IPS DF 4.7 (cell line): ENCODE data around the gene PYGB.

Experiments used
- DNase-seq: peaks from one replicate; pipeline ENCODE4 v3.0.0-alpha.2; 2013; ENCODE audit warnings: low spot score; ENCODE audit errors: extremely low read depth

PYGB gene

GRCh38 chr20:25336561-25337422 lies 88.9 kb downstream of the PYGB start:
- DNase-seq, result no peak

- DNase-seq, result no peak
Observed at GRCh38 chr20:25338112-25339023, 90.5 kb downstream of the PYGB start.

- DNase-seq, result no peak
Observed at GRCh38 chr20:25339608-25340007, 91.7 kb downstream of the PYGB start.

GRCh38 chr20:25340380-25340779 lies 92.5 kb downstream of the PYGB start:
- DNase-seq, result no peak

GRCh38 chr20:25341716-25342680 lies 94.1 kb downstream of the PYGB start:
- no peak for DNase-seq

GRCh38 chr20:25344634-25345033 lies 96.7 kb downstream of the PYGB start:
- DNase-seq, result no peak

- no peak for DNase-seq
Observed at GRCh38 chr20:25345721-25346120, 97.8 kb downstream of the PYGB start.

- DNase-seq, result no peak
Observed at GRCh38 chr20:25346349-25346748, 98.5 kb downstream of the PYGB start.
